ENCODE measurements around the gene KCND3.

The KCND3 gene

GRCh38 chr1:111813440-111814304 lies 175.8 kb downstream of the KCND3 start:
- Histone ChIP-seq H3K27me3 (no peaks in the 10 kb centered on the region), H3K9me3 (no peaks in the 10 kb centered on the region), H3K4me1 (no peaks in the 10 kb centered on the region), H3K36me3 (no peaks in the 10 kb centered on the region), H3K4me3 (no peak overlapping the region), H3K27ac (no peak overlapping the region)
- intact Hi-C loops (cut with DNase I; ENCODE audit: low total_unique reads): no loop called here
- DNase-seq: no peak
- TF ChIP-seq CTCF (IDR thresholded peaks at IDR 0.05): no peak

GRCh38 chr1:111812306-111812705 lies 177.2 kb downstream of the KCND3 start:
- no peaks in the 10 kb centered on the region for H3K36me3 ChIP-seq
- no peak for DNase-seq
- intact Hi-C loops (cut with DNase I; ENCODE audit: low total_unique reads): no loop called here
- H3K4me1 ChIP-seq: no peaks in the 10 kb centered on the region
- H3K9me3 ChIP-seq: no peaks in the 10 kb centered on the region
- H3K27me3 ChIP-seq: no peaks in the 10 kb centered on the region
- no peak for TF ChIP-seq CTCF (IDR thresholded peaks at IDR 0.05)
- no peak overlapping the region for H3K4me3 ChIP-seq
- no peak overlapping the region for H3K27ac ChIP-seq

DNA sequence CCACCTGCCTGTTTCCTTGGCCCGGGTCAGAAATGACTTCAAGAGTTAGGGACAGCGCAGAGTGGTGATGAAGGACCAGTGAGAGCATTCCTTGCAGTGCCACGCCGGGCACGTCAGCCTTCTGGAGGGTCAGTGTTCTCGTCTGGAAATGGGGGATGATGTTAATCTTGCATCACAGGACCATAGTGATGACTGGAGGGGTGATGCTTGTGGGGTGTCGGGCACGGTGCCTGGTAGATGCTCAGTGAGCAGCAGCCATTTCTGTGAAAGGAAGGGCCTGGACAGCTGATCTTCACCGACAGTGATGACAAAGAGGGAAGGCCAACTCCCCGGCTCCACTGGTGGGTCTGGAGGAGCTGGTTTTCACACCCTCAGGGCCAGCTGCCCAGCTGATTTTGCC lies 177.6 kb downstream of the KCND3 start:
- no peak for TF ChIP-seq CTCF (IDR thresholded peaks at IDR 0.05)
- no peak overlapping the region for H3K27ac ChIP-seq
- H3K4me1 ChIP-seq: no peaks in the 10 kb centered on the region
- H3K9me3 ChIP-seq: no peaks in the 10 kb centered on the region
- H3K4me3 ChIP-seq: no peak overlapping the region
- H3K36me3 ChIP-seq: no peaks in the 10 kb centered on the region
- DNase-seq: no peak
- intact Hi-C loops (cut with DNase I; ENCODE audit: low total_unique reads): no loop called here
- no peaks in the 10 kb centered on the region for H3K27me3 ChIP-seq

DNA sequence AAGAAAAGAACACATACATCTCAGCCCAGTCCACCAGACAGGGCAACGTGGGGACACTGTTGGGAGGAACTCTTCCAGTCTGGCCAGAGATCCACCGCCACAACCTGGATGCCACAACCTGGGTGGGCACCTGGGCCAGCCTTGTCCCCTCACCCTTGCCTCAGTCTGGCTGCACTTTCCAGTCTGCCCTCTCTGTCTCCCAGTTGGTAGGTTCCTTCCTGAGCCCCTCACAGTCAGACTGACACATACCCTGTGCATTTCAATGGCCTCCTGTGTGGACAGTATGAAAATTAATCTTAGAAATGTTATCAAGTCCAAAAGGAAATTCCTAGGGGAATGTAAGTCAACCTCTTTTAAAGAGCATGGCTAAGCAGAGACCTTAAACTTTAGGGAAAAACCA lies 184.2 kb downstream of the KCND3 start:
- Histone ChIP-seq H3K36me3 (no peaks in the 10 kb centered on the region), H3K27me3 (no peaks in the 10 kb centered on the region), H3K27ac (no peak overlapping the region), H3K9me3 (no peaks in the 10 kb centered on the region), H3K4me3 (no peak overlapping the region), H3K4me1 (no peaks in the 10 kb centered on the region)
- intact Hi-C loops (cut with DNase I; ENCODE audit: low total_unique reads): no loop called here
- TF ChIP-seq CTCF (IDR thresholded peaks at IDR 0.05): no peak
- DNase-seq: no peak

- no peaks in the 10 kb centered on the region for H3K27me3 ChIP-seq
- no peak for TF ChIP-seq CTCF (IDR thresholded peaks at IDR 0.05)
- H3K9me3 ChIP-seq: no peaks in the 10 kb centered on the region
- no peaks in the 10 kb centered on the region for H3K36me3 ChIP-seq
- DNase-seq: no peak
- intact Hi-C loops (cut with DNase I; ENCODE audit: low total_unique reads): no loop called here
- H3K4me3 ChIP-seq: no peak overlapping the region
- no peak overlapping the region for H3K27ac ChIP-seq
- H3K4me1 ChIP-seq: no peaks in the 10 kb centered on the region
These were observed 184.7 kb downstream of the KCND3 start for GRCh38 chr1:111804776-111805175.
